ENCODE measurements around the gene DEGS2.

DEGS2 gene

GRCh38 chr14:100148837-100149731 is 10.4 kb downstream of the DEGS2 start:
- H3K4me3 ChIP-seq (ENCODE audit: low read length in 2 of 2): no peak overlapping the region
- no peaks in the 10 kb centered on the region for H3K9me3 ChIP-seq (ENCODE audit: control insufficient read depth in 2 of 2, low read length in 2 of 2)
- H3K27ac ChIP-seq (ENCODE audit: low read depth in 2 of 2, low read length in 2 of 2): peak overlapping the region; percentile 85 to 93
- H3K4me1 ChIP-seq (ENCODE audit: control insufficient read depth in 2 of 2, insufficient read depth in 2 of 2, low read length in 2 of 2): peaks cover 66 to 71% of the 10 kb centered on the region in 2 donors
- H3K36me3 ChIP-seq (ENCODE audit: control insufficient read depth in 2 of 2, insufficient read depth in 2 of 2, low read length in 2 of 2): no peaks in the 10 kb centered on the region
- no peaks in the 10 kb centered on the region for H3K27me3 ChIP-seq (ENCODE audit: control insufficient read depth in 2 of 2, insufficient read depth in 2 of 2, low read length in 2 of 2)
- peak overlapping the region in 1 of 2 donors; percentile 67 for H3K9ac ChIP-seq (ENCODE audit: low read depth in 1 of 2, low read length in 2 of 2)

- Histone ChIP-seq H3K27ac (ENCODE audit: low read depth in 2 of 2, low read length in 2 of 2) (peak overlapping the region; percentile 43 to 93), H3K4me3 (ENCODE audit: low read length in 2 of 2) (no peak overlapping the region), H3K9me3 (ENCODE audit: control insufficient read depth in 2 of 2, low read length in 2 of 2) (no peaks in the 10 kb centered on the region), H3K36me3 (ENCODE audit: control insufficient read depth in 2 of 2, insufficient read depth in 2 of 2, low read length in 2 of 2) (no peaks in the 10 kb centered on the region), H3K27me3 (ENCODE audit: control insufficient read depth in 2 of 2, insufficient read depth in 2 of 2, low read length in 2 of 2) (no peaks in the 10 kb centered on the region), H3K9ac (ENCODE audit: low read depth in 1 of 2, low read length in 2 of 2) (peak overlapping the region in 1 of 2 donors; percentile 41), H3K4me1 (ENCODE audit: control insufficient read depth in 2 of 2, insufficient read depth in 2 of 2, low read length in 2 of 2) (peaks cover 72 to 79% of the 10 kb centered on the region in 2 donors)
Observed at GRCh38 chr14:100147691-100148464, 11.6 kb downstream of the DEGS2 start.

GRCh38 chr14:100147181-100147631 is 12.2 kb downstream of the DEGS2 start:
- Histone ChIP-seq H3K36me3 (ENCODE audit: control insufficient read depth in 2 of 2, insufficient read depth in 2 of 2, low read length in 2 of 2) (no peaks in the 10 kb centered on the region), H3K9ac (ENCODE audit: low read depth in 1 of 2, low read length in 2 of 2) (peak overlapping the region in 1 of 2 donors; percentile 72), H3K9me3 (ENCODE audit: control insufficient read depth in 2 of 2, low read length in 2 of 2) (no peaks in the 10 kb centered on the region), H3K27me3 (ENCODE audit: control insufficient read depth in 2 of 2, insufficient read depth in 2 of 2, low read length in 2 of 2) (no peaks in the 10 kb centered on the region), H3K4me3 (ENCODE audit: low read length in 2 of 2) (peak overlapping the region; percentile 0 to 26), H3K27ac (ENCODE audit: low read depth in 2 of 2, low read length in 2 of 2) (peak overlapping the region; percentile 93), H3K4me1 (ENCODE audit: control insufficient read depth in 2 of 2, insufficient read depth in 2 of 2, low read length in 2 of 2) (peaks cover 75 to 84% of the 10 kb centered on the region in 2 donors)

- Histone ChIP-seq H3K4me3 (ENCODE audit: low read length in 2 of 2) (peak overlapping the region; percentile 0 to 26), H3K9me3 (ENCODE audit: control insufficient read depth in 2 of 2, low read length in 2 of 2) (no peaks in the 10 kb centered on the region), H3K27me3 (ENCODE audit: control insufficient read depth in 2 of 2, insufficient read depth in 2 of 2, low read length in 2 of 2) (no peaks in the 10 kb centered on the region), H3K27ac (ENCODE audit: low read depth in 2 of 2, low read length in 2 of 2) (peak overlapping the region; percentile 93), H3K9ac (ENCODE audit: low read depth in 1 of 2, low read length in 2 of 2) (peak overlapping the region; percentile 44 to 72), H3K36me3 (ENCODE audit: control insufficient read depth in 2 of 2, insufficient read depth in 2 of 2, low read length in 2 of 2) (peaks cover 0 to 4% of the 10 kb centered on the region in 2 donors), H3K4me1 (ENCODE audit: control insufficient read depth in 2 of 2, insufficient read depth in 2 of 2, low read length in 2 of 2) (peaks cover 80 to 90% of the 10 kb centered on the region in 2 donors)
Observed at GRCh38 chr14:100146531-100147091, 12.8 kb downstream of the DEGS2 start.

GRCh38 chr14:100145682-100146464 is 13.6 kb downstream of the DEGS2 start:
- peaks cover 80 to 90% of the 10 kb centered on the region in 2 donors for H3K4me1 ChIP-seq (ENCODE audit: control insufficient read depth in 2 of 2, insufficient read depth in 2 of 2, low read length in 2 of 2)
- peak overlapping the region; percentile 93 for H3K27ac ChIP-seq (ENCODE audit: low read depth in 2 of 2, low read length in 2 of 2)
- no peaks in the 10 kb centered on the region for H3K27me3 ChIP-seq (ENCODE audit: control insufficient read depth in 2 of 2, insufficient read depth in 2 of 2, low read length in 2 of 2)
- peak overlapping the region; percentile 5 to 16 for H3K4me3 ChIP-seq (ENCODE audit: low read length in 2 of 2)
- peak overlapping the region; percentile 44 to 72 for H3K9ac ChIP-seq (ENCODE audit: low read depth in 1 of 2, low read length in 2 of 2)
- H3K9me3 ChIP-seq (ENCODE audit: control insufficient read depth in 2 of 2, low read length in 2 of 2): no peaks in the 10 kb centered on the region
- peaks cover 0 to 4% of the 10 kb centered on the region in 2 donors for H3K36me3 ChIP-seq (ENCODE audit: control insufficient read depth in 2 of 2, insufficient read depth in 2 of 2, low read length in 2 of 2)

- Histone ChIP-seq H3K36me3 (ENCODE audit: control insufficient read depth in 2 of 2, insufficient read depth in 2 of 2, low read length in 2 of 2) (peaks cover 0 to 4% of the 10 kb centered on the region in 2 donors), H3K27me3 (ENCODE audit: control insufficient read depth in 2 of 2, insufficient read depth in 2 of 2, low read length in 2 of 2) (no peaks in the 10 kb centered on the region), H3K27ac (ENCODE audit: low read depth in 2 of 2, low read length in 2 of 2) (peak overlapping the region; percentile 93), H3K9me3 (ENCODE audit: control insufficient read depth in 2 of 2, low read length in 2 of 2) (no peaks in the 10 kb centered on the region), H3K4me3 (ENCODE audit: low read length in 2 of 2) (peak overlapping the region; percentile 16 to 45), H3K4me1 (ENCODE audit: control insufficient read depth in 2 of 2, insufficient read depth in 2 of 2, low read length in 2 of 2) (peaks cover 78 to 90% of the 10 kb centered on the region in 2 donors), H3K9ac (ENCODE audit: low read depth in 1 of 2, low read length in 2 of 2) (peak overlapping the region; percentile 43 to 72)
Observed at GRCh38 chr14:100144996-100145646, 14.3 kb downstream of the DEGS2 start.

GRCh38 chr14:100144645-100144995 is 14.8 kb downstream of the DEGS2 start:
- H3K27ac ChIP-seq (ENCODE audit: low read depth in 2 of 2, low read length in 2 of 2): peak overlapping the region; percentile 93
- peaks cover 74 to 85% of the 10 kb centered on the region in 2 donors for H3K4me1 ChIP-seq (ENCODE audit: control insufficient read depth in 2 of 2, insufficient read depth in 2 of 2, low read length in 2 of 2)

GRCh38 chr14:100143934-100144333 is 15.5 kb downstream of the DEGS2 start:
- no peaks in the 10 kb centered on the region for H3K9me3 ChIP-seq (ENCODE audit: control insufficient read depth in 2 of 2, low read length in 2 of 2)
- no peaks in the 10 kb centered on the region for H3K27me3 ChIP-seq (ENCODE audit: control insufficient read depth in 2 of 2, insufficient read depth in 2 of 2, low read length in 2 of 2)
- no peak overlapping the region for H3K4me3 ChIP-seq (ENCODE audit: low read length in 2 of 2)
- H3K9ac ChIP-seq (ENCODE audit: low read depth in 1 of 2, low read length in 2 of 2): no peak overlapping the region
- no peak overlapping the region for H3K27ac ChIP-seq (ENCODE audit: low read depth in 2 of 2, low read length in 2 of 2)
- H3K36me3 ChIP-seq (ENCODE audit: control insufficient read depth in 2 of 2, insufficient read depth in 2 of 2, low read length in 2 of 2): peaks cover 0 to 4% of the 10 kb centered on the region in 2 donors
- peaks cover 67 to 79% of the 10 kb centered on the region in 2 donors for H3K4me1 ChIP-seq (ENCODE audit: control insufficient read depth in 2 of 2, insufficient read depth in 2 of 2, low read length in 2 of 2)

More at GRCh38 chr14:100144645-100144995, 14.8 kb downstream of the DEGS2 start:
- H3K9ac ChIP-seq (ENCODE audit: low read depth in 1 of 2, low read length in 2 of 2): peak overlapping the region; percentile 41 to 72
- no peaks in the 10 kb centered on the region for H3K9me3 ChIP-seq (ENCODE audit: control insufficient read depth in 2 of 2, low read length in 2 of 2)
- H3K36me3 ChIP-seq (ENCODE audit: control insufficient read depth in 2 of 2, insufficient read depth in 2 of 2, low read length in 2 of 2): peaks cover 0 to 4% of the 10 kb centered on the region in 2 donors
- H3K27me3 ChIP-seq (ENCODE audit: control insufficient read depth in 2 of 2, insufficient read depth in 2 of 2, low read length in 2 of 2): no peaks in the 10 kb centered on the region
- H3K4me3 ChIP-seq (ENCODE audit: low read length in 2 of 2): peak overlapping the region in 1 of 2 donors; percentile 45

GRCh38 chr14:100143523-100143922 is 15.9 kb downstream of the DEGS2 start:
- Histone ChIP-seq H3K27me3 (ENCODE audit: control insufficient read depth in 2 of 2, insufficient read depth in 2 of 2, low read length in 2 of 2) (no peaks in the 10 kb centered on the region), H3K4me3 (ENCODE audit: low read length in 2 of 2) (no peak overlapping the region), H3K36me3 (ENCODE audit: control insufficient read depth in 2 of 2, insufficient read depth in 2 of 2, low read length in 2 of 2) (peaks cover 0 to 4% of the 10 kb centered on the region in 2 donors), H3K9me3 (ENCODE audit: control insufficient read depth in 2 of 2, low read length in 2 of 2) (no peaks in the 10 kb centered on the region), H3K4me1 (ENCODE audit: control insufficient read depth in 2 of 2, insufficient read depth in 2 of 2, low read length in 2 of 2) (peaks cover 63 to 76% of the 10 kb centered on the region in 2 donors), H3K9ac (ENCODE audit: low read depth in 1 of 2, low read length in 2 of 2) (no peak overlapping the region), H3K27ac (ENCODE audit: low read depth in 2 of 2, low read length in 2 of 2) (peak overlapping the region; percentile 83 to 86)

Data from mucosa of rectum (tissue), 2 donors.